ENCODE data around the gene EDIL3. TPM values are rescaled to one million over a fixed set of nuclear protein-coding genes. Genes with fewer than 3 reads are reported as not detected.

The EDIL3 gene
- total RNA-seq, 6 donors from 2014 or later = 14.7 to 40.1 (median 17.7) TPM

- H3K27me3 ChIP-seq = no peaks in the 10 kb centered on the region
- DNase-seq (no peak), ATAC-seq (ENCODE audit: low FRiP score in 2 of 2) (no peak)
- H3K4me3 ChIP-seq = no peak overlapping the region
- no peak for TF ChIP-seq POLR2A (IDR thresholded peaks at IDR 0.05)
- TF ChIP-seq POLR2AphosphoS5 (IDR thresholded peaks at IDR 0.05) = no peak
- no peak for TF ChIP-seq EP300 (IDR thresholded peaks at IDR 0.05)
- TF ChIP-seq CTCF (IDR thresholded peaks at IDR 0.05) = no peak
- no peak overlapping the region for H3K27ac ChIP-seq
- WGBS, 2 donors = 69 to 74% methylated on average over 1 of the region's 1 CpG
- no peaks in the 10 kb centered on the region for H3K9me3 ChIP-seq
- H3K36me3 ChIP-seq = no peaks in the 10 kb centered on the region
- H3K4me1 ChIP-seq = no peaks in the 10 kb centered on the region
Measured at GRCh38 chr5:84425365-84425881, 40.7 kb upstream of the EDIL3 start.

GRCh38 chr5:84419742-84420141, 35.1 kb upstream of the EDIL3 start:
- Histone ChIP-seq H3K4me1 (no peaks in the 10 kb centered on the region), H3K9me3 (no peaks in the 10 kb centered on the region), H3K4me3 (no peak overlapping the region), H3K27ac (no peak overlapping the region), H3K27me3 (no peaks in the 10 kb centered on the region), H3K36me3 (no peaks in the 10 kb centered on the region)
- ATAC-seq (ENCODE audit: low FRiP score in 2 of 2) = no peak
- WGBS, 2 donors = 66 to 80% methylated on average over 3 of the region's 3 CpGs
- TF ChIP-seq CTCF (IDR thresholded peaks at IDR 0.05) = no peak
- TF ChIP-seq POLR2AphosphoS5 (IDR thresholded peaks at IDR 0.05) = no peak
- TF ChIP-seq EP300 (IDR thresholded peaks at IDR 0.05) = no peak
- TF ChIP-seq POLR2A (IDR thresholded peaks at IDR 0.05) = no peak
- no peak for DNase-seq

GRCh38 chr5:84411832-84412605, 27.3 kb upstream of the EDIL3 start:
- no peaks in the 10 kb centered on the region for H3K4me1 ChIP-seq
- no peak for DNase-seq
- no peak overlapping the region for H3K27ac ChIP-seq
- no peak for ATAC-seq (ENCODE audit: low FRiP score in 2 of 2)
- no peak overlapping the region for H3K4me3 ChIP-seq
- H3K9me3 ChIP-seq = no peaks in the 10 kb centered on the region
- TF ChIP-seq EP300 (IDR thresholded peaks at IDR 0.05) (no peak), POLR2A (IDR thresholded peaks at IDR 0.05) (no peak), POLR2AphosphoS5 (IDR thresholded peaks at IDR 0.05) (no peak), CTCF (IDR thresholded peaks at IDR 0.05) (no peak)
- no peaks in the 10 kb centered on the region for H3K36me3 ChIP-seq
- no peaks in the 10 kb centered on the region for H3K27me3 ChIP-seq
- WGBS, 2 donors = 86 to 91% methylated on average over 5 of the region's 5 CpGs

- ATAC-seq (ENCODE audit: low FRiP score in 2 of 2) = no peak
- 84 to 89% methylated on average over 1 of the region's 1 CpG for WGBS, 2 donors
- H3K4me1 ChIP-seq = no peaks in the 10 kb centered on the region
- H3K27ac ChIP-seq = no peak overlapping the region
- DNase-seq = no peak
- no peaks in the 10 kb centered on the region for H3K27me3 ChIP-seq
- H3K36me3 ChIP-seq = no peaks in the 10 kb centered on the region
- no peak for TF ChIP-seq POLR2AphosphoS5 (IDR thresholded peaks at IDR 0.05)
- no peak for TF ChIP-seq EP300 (IDR thresholded peaks at IDR 0.05)
- no peak for TF ChIP-seq CTCF (IDR thresholded peaks at IDR 0.05)
- no peak for TF ChIP-seq POLR2A (IDR thresholded peaks at IDR 0.05)
- no peaks in the 10 kb centered on the region for H3K9me3 ChIP-seq
- H3K4me3 ChIP-seq = no peak overlapping the region
Measured at GRCh38 chr5:84406111-84406510, 21.4 kb upstream of the EDIL3 start.

GRCh38 chr5:84403773-84404172, 19.1 kb upstream of the EDIL3 start:
- Histone ChIP-seq H3K4me1 (no peaks in the 10 kb centered on the region), H3K9me3 (no peaks in the 10 kb centered on the region), H3K27ac (no peak overlapping the region), H3K36me3 (no peaks in the 10 kb centered on the region), H3K4me3 (no peak overlapping the region), H3K27me3 (no peaks in the 10 kb centered on the region)
- DNase-seq = no peak
- ATAC-seq (ENCODE audit: low FRiP score in 2 of 2) = no peak
- TF ChIP-seq POLR2AphosphoS5 (IDR thresholded peaks at IDR 0.05) (no peak), CTCF (IDR thresholded peaks at IDR 0.05) (no peak), EP300 (IDR thresholded peaks at IDR 0.05) (no peak), POLR2A (IDR thresholded peaks at IDR 0.05) (no peak)

All from upper lobe of left lung (tissue), 6 donors.